ENCODE data around the gene PCDHA1.

PCDHA1 gene

DNA sequence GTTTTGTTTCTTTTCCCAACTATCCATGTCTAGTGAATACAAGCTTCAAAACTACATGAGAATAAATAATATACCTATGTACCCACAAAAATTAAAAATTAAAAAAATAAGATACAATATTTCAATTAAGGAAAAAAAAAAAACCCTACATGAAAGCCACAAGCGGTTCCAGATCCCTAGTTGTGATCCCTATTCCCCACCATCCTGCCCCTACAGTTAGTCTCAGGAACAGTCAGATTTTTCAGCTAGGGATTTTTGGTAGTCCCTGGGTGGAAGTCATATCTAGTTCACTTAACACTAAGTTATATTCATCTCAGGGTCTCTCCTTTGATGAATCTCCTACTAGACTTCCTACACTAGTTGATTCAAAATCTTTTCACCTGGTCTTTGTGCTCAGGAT, 246.7 kb downstream of the PCDHA1 start:
- no peak for DNase-seq (ENCODE audit: insufficient read length, low spot score)
- no peak for FAIRE-seq

DNA sequence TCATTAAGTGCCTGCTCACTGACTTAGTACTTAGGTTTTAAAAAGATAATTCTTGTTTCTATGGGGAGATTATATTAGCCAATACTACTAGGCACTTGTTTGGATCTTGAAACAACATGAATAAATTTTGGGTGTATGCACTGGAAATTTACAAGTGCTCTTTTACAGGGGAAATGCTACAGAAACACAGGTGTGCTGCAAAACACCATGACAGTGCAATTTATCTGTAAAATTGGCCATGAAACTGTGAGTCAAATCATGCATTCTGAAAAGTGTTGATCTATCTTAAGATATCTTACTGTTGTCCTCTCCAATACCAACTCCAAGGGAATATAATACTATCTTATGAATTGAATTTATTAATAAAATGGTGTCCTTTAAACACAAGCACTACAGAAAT, 253.1 kb downstream of the PCDHA1 start:
- DNase-seq (ENCODE audit: insufficient read length, low spot score): no peak
- no peak for FAIRE-seq

DNA sequence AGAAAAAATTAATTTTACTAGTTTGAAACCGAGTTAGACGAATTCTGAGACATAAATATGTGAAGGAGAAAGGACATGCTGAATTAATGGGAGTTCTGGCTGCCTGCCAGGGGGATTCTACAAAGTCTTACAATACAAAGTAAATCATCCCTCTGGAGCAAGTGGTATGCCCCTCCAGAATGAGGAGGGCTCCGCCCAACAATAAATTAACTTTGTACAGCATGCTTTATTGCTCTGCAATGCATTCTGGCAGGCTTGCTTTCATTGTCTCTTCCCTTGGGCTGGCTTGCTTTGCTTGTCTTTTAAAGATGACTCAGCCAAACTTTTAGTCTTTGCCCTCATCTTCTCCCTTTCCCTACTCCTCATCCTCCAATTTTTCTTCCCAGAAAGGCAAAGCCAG, 253.6 kb downstream of the PCDHA1 start:
- FAIRE-seq: no peak
- no peak for DNase-seq (ENCODE audit: insufficient read length, low spot score)

DNA sequence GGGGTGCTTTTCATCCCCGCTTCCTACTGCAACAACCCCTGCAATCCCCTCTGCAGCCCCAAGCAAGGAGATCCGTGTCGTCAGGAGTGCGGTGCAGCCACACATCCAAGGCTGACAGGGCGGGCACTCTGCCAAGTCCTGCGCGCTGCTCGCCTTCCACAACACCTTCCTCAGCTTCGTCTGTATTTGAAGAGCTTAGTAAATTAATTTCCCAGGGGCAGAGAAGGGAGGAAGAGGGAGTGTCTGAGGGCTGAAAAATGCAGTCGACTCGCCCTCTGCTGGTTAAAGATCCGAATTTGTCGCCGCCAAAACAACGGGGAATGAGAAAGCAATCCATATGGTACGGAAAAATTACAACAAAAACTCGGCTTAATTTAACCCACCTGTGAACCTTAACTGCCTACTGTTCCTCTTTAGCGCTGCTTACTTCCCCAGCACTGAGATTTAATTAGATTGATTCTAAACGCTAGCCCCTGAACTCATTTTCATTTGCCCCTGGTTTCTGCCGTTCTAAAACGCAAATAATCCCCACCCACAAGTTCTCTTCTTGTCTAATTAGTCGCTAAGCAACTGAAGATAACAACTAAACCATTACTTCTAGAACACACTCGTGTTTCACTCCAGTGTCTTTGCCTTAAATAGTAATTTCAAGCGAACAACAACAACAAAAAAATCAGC, 254.3 kb downstream of the PCDHA1 start:
- DNase-seq (ENCODE audit: insufficient read length, low spot score) (peak; percentile 45), FAIRE-seq (no peak)

DNA sequence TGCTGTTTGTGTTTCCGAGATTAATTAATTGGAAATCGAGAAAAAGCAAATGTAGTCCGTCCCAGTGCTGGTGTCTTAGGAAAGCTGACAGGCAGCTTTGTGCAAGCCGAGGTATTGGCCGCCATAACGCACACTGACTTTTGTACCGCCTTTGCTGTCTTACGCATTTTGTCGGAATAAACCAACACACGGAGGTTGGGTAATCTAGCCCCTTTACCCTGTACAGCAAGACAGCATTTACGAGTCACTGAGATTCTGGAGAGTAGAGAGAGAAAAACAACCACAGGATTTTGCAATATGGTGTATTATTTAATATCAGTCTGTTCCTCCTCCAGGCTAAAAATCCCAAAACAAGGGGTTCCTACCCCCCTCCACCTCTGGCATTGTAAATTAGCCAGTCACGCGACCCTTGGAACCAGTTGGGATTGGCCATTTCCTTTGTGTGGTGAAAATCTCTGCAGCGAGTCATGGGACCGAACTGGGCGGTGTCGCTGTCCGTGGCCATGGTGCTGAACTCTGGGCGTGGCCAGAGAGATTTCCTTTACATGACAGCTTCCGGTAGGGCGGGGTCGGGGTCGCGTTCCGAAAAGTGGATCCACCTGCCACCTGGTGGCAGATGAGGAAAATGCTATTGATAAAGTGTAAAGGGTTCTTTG, 255.0 kb downstream of the PCDHA1 start:
- FAIRE-seq (peak; percentile 91), DNase-seq (ENCODE audit: insufficient read length, low spot score) (peak; percentile 84)

DNA sequence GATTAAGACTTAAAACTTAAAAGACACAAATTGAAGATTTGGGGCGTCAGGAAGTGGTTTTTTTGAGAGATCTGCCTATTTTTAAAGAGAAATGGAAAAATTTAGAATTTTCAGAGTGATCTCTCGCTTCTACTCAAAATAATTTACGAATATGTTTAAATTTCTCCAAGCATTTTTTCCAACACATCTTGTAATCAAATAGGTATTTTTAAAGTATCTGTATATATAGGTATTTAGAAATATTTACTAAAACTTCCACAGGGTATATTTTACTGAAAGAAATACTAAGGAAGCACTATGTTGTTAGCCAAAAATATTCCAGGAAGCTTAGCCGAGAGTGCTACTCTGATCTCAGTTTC, 255.5 kb downstream of the PCDHA1 start:
- DNase-seq (ENCODE audit: insufficient read length, low spot score) (no peak), FAIRE-seq (no peak)

DNA sequence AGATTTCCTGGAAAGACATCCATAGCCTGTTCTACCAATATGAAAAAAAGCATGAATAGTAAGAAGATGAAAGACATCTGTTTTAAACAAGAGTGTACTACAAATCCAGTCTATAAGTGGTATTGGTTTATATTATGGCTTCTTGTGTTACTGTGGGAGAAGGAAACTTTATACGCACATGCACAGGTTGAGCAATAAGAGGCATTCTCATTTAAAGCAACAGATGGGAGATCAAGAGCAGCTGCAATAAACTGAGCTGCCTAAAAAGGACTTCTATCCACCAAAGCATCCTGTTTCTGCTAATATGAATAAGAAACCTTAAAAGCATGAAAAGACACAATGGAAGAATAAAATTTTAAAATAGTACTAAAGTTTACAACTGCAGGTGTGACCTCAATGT, 256.6 kb downstream of the PCDHA1 start:
- FAIRE-seq: no peak
- no peak for DNase-seq (ENCODE audit: insufficient read length, low spot score)

DNA sequence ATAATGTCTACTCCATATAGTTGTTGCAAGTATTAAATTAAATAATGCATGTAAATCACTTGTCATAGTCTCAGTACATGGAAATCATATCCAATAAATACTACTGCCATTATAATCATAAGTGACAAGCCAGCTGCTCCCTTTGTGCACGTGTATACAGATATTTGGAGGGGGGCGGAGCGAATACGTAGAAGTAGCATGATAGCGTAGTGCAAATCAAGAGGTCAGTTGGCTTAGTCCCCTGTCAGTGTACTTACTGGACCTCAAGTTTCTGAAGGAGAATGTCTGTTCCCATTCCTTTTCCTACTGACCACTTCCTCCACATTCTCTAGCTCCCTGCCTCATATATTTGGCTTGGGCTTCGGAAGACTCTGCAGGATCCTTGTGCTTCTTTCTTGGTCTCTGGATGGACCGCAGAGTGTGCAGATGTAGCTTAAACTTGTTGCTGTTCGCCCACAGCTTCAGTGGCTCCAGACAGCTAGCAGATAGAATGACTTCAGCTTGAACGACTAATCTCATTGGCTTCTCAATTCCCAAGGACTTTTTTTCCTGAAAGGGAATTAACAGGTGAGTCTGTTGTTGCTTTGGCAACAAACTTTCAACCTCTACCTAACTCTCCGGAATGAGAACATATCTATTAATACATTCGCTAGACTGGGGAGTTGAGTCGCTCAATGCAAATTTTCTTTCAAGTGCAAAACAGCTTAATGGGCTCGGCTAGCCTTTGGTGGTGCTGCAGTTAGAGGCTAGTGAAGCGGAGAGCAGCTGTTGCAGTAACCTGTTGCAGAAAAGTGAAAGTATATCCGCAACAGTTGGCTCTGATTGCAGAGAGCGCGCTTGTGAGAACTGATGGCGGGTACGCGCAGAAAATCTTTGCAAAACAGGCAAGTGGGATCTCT, 264.9 kb downstream of the PCDHA1 start, which contains the start of gene PCDHB1:
Gene PCDHB1 (plus strand): TSS at position 753 of the 899 bp plus-strand sequence. CDS start 97 bp downstream, at position 850.
- DNase-seq (ENCODE audit: insufficient read length, low spot score) (no peak), FAIRE-seq (no peak)

DNA sequence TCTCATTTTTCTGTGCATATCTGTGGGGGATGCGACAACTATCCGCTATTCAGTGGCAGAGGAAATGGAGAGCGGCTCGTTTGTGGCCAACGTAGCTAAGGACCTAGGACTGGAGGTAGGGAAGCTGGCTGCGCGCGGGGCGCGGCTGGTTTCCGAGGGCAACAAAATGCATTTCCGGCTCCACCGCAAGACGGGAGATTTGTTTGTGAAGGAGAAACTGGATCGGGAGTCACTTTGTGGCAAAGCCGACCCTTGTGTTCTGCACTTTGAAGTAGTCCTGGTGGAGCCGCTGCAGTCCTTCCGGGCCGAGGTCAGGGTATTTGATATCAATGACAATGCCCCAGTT, 265.6 kb downstream of the PCDHA1 start:
- FAIRE-seq (no peak), DNase-seq (ENCODE audit: insufficient read length, low spot score) (no peak)
